Measurements from ENCODE around the gene MIS18A.
A peak's percentile ranks its signal among the peaks of the same experiment; 100 is the strongest.

MIS18A gene

GRCh38 chr21:32253215-32253641, 25.6 kb downstream of the MIS18A start:
- DNase-seq (ENCODE audit: low read depth in 2 of 2): peak; percentile 53 to 55

- no peak for DNase-seq (ENCODE audit: low read depth in 2 of 2)
These were observed 26.7 kb downstream of the MIS18A start for GRCh38 chr21:32252136-32252535.

GRCh38 chr21:32249511-32250280, 29.2 kb downstream of the MIS18A start:
- DNase-seq (ENCODE audit: low read depth in 2 of 2): no peak

- DNase-seq (ENCODE audit: low read depth in 2 of 2): no peak
These were observed 30.0 kb downstream of the MIS18A start for GRCh38 chr21:32248571-32249461.

GRCh38 chr21:32246571-32247140, 32.2 kb downstream of the MIS18A start:
- no peak for DNase-seq (ENCODE audit: low read depth in 2 of 2)

- DNase-seq (ENCODE audit: low read depth in 2 of 2): no peak
These were observed 32.9 kb downstream of the MIS18A start for GRCh38 chr21:32245971-32246370.

GRCh38 chr21:32240851-32241687, 37.8 kb downstream of the MIS18A start:
- no peak for DNase-seq (ENCODE audit: low read depth in 2 of 2)

GRCh38 chr21:32239551-32239950, 39.3 kb downstream of the MIS18A start:
- DNase-seq (ENCODE audit: low read depth in 2 of 2): no peak

GRCh38 chr21:32238063-32238462, 40.8 kb downstream of the MIS18A start:
- DNase-seq (ENCODE audit: low read depth in 2 of 2): no peak

- no peak for DNase-seq (ENCODE audit: low read depth in 2 of 2)
These were observed 41.8 kb downstream of the MIS18A start for GRCh38 chr21:32237021-32237420.

GRCh38 chr21:32233722-32234301, 45.0 kb downstream of the MIS18A start:
- no peak for DNase-seq (ENCODE audit: low read depth in 2 of 2)

- DNase-seq (ENCODE audit: low read depth in 2 of 2): no peak
These were observed 45.7 kb downstream of the MIS18A start for GRCh38 chr21:32233055-32233546.

GRCh38 chr21:32226444-32226843, 52.4 kb downstream of the MIS18A start:
- DNase-seq (ENCODE audit: low read depth in 2 of 2): no peak

Measured in fibroblast of skin of left quadriceps (primary cell).